Measurements from ENCODE around the gene SLU7. TPM values are rescaled to one million over a fixed set of nuclear protein-coding genes. Genes with fewer than 3 reads are reported as not detected.

Gene SLU7
- polyA plus RNA-seq, 1 of the 3 experiments (the other 2 are of a cell fraction): 22.3 TPM

DNA sequence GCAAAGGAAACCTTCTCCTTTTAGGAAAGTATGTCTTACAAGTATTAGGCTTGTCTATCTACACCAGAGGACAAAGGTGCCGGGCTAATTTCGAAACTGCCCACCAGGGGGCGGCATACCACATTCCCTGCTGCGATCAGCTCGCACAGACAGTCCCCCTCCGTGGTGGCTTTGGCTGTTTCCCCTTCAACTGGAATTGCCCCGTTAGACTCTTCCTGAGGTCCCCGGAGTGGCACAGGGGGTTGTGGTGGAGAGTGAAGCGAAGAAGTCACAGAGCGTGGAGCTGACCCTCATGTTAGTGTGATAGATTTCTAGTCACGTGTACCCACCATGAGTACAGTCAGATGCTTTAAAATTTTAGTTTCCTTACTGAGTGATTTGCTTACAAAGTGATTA lies 20.3 kb upstream of the SLU7 start:
- Histone ChIP-seq H3K36me3 (replicated peaks in 1 of 2; ENCODE audit: control insufficient read depth in 1 of 2, insufficient read depth in 2 of 2, low read length in 1 of 2) (no peaks in the 10 kb centered on the region), H3K9me2 (no peaks in the 10 kb centered on the region), H3K4me1 (ENCODE audit: control insufficient read depth in 1 of 2, insufficient read depth in 2 of 2, low read depth in 1 of 2, low read length in 1 of 2) (peaks cover 0 to 9% of the 10 kb centered on the region in 2 experiments; a peak in 2 of 4 replicates), H3K4me2 (peak overlapping the region; percentile 77), H3K4me3 (ENCODE audit: low read depth in 2 of 2, low read length in 1 of 2) (peak overlapping the region; percentile 51 to 65), H3F3A (replicated peaks; ENCODE audit: insufficient read depth) (no peaks in the 10 kb centered on the region), H3K9me3 (no peaks in the 10 kb centered on the region), H3K27ac (ENCODE audit: low read depth in 2 of 2, low read length in 1 of 2) (no peak overlapping the region), H3K9ac (peak overlapping the region; percentile 44; the same call in 1 of the 2 replicates), H3K79me2 (ENCODE audit: insufficient read depth) (no peaks in the 10 kb centered on the region), H4K20me1 (ENCODE audit: insufficient read depth) (no peaks in the 10 kb centered on the region), H2AFZ (ENCODE audit: low read depth) (peak overlapping the region; percentile 98), H3K27me3 (ENCODE audit: insufficient read depth) (no peaks in the 10 kb centered on the region)
- POLR2A ChIA-PET: no interaction called here
- DNase-seq: peak; percentile 77
- CTCF ChIA-PET: interaction anchor here (0.6 to 6.4 kb wide), 28 partner anchors 9 to 1621 kb away, joined by 3 to 177 read pairs (median 4); partner anchors contain the start of genes PTTG1, SLU7 and TTC1
- under 1% methylated on average over 11 of the region's 11 CpGs for WGBS (ENCODE audit: low lambda C conversion rate)
- TF ChIP-seq NFIC (IDR thresholded peaks at IDR 0.05; ENCODE audit: borderline replicate concordance) (no peak), SIN3A (IDR thresholded peaks at IDR 0.05; ENCODE audit: borderline replicate concordance, low read depth, low read length) (no peak; the same call in 1 of the 2 replicates), RAD21 (IDR thresholded peaks at IDR 0.05; ENCODE audit: low read length) (peak; percentile 61), MXI1 (IDR thresholded peaks at IDR 0.05; ENCODE audit: low read depth, low read length) (0 out of 2 replicates have a peak, but pooled peaks have one; percentile 16), SMC3 (IDR thresholded peaks at IDR 0.05; ENCODE audit: low read depth, low read length) (peak; percentile 64), TCF12 (IDR thresholded peaks at IDR 0.05) (no peak), RFX5 (IDR thresholded peaks at IDR 0.05; ENCODE audit: low read length) (0 out of 2 replicates have a peak, but pooled peaks have one; percentile 40), RCOR1 (IDR thresholded peaks at IDR 0.05; ENCODE audit: low read length) (no peak), CTCF (IDR thresholded peaks at IDR 0.05) (peak; percentile 95)
- TF ChIP-seq, protein P1, sequence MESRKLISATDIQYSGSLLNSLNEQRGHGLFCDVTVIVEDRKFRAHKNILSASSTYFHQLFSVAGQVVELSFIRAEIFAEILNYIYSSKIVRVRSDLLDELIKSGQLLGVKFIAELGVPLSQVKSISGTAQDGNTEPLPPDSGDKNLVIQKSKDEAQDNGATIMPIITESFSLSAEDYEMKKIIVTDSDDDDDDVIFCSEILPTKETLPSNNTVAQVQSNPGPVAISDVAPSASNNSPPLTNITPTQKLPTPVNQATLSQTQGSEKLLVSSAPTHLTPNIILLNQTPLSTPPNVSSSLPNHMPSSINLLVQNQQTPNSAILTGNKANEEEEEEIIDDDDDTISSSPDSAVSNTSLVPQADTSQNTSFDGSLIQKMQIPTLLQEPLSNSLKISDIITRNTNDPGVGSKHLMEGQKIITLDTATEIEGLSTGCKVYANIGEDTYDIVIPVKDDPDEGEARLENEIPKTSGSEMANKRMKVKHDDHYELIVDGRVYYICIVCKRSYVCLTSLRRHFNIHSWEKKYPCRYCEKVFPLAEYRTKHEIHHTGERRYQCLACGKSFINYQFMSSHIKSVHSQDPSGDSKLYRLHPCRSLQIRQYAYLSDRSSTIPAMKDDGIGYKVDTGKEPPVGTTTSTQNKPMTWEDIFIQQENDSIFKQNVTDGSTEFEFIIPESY (IDR thresholded peaks at IDR 0.05; ENCODE audit: borderline replicate concordance, low read depth): no peak
- TF ChIP-seq, protein P2, sequence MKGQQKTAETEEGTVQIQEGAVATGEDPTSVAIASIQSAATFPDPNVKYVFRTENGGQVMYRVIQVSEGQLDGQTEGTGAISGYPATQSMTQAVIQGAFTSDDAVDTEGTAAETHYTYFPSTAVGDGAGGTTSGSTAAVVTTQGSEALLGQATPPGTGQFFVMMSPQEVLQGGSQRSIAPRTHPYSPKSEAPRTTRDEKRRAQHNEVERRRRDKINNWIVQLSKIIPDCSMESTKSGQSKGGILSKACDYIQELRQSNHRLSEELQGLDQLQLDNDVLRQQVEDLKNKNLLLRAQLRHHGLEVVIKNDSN (IDR thresholded peaks at IDR 0.05; ENCODE audit: borderline replicate concordance, low read depth): peak; percentile 38; the same call in 1 of the 2 replicates
